K562 (cell line): Measurements from ENCODE around the gene GSDME. TPM values are rescaled to one million over a fixed set of nuclear protein-coding genes. Genes with fewer than 3 reads are reported as not detected.

ENCODE experiments used
- ATAC-seq: fragments of 200-7000 bp; cut with Tn5 transposase; 3 replicates; pipeline ENCODE4 v1.9.1; 2020; ENCODE audit warnings: moderate library complexity
- BruUV-seq: library from RNA; stranded (reverse); fragments of 400-500 nt; replicated peaks from 2 replicates; lab custom pipeline; 2021; lab: Mats Ljungman, UMichigan
- CTCF ChIA-PET: fragments of 300-600 bp; formaldehyde crosslinking; extraction: SDS; loops from one replicate; lab custom pipeline; 2021; ENCODE audit warnings: low intra/inter-chr PET ratio; lab: Yijun Ruan, JAX
- POLR2A ChIA-PET: fragments of 300-600, 350-650 bp; sonication (Branson Sonifier 250); formaldehyde crosslinking; extraction: SDS; loops from one replicate; lab custom pipeline; 2021; ENCODE audit warnings: antibody characterized with exemption, inconsistent platforms; lab: Yijun Ruan, JAX
- DNase-seq, 4 experiments: peaks; one replicate each; pipeline versions ENCODE4 v3.0.0 to v3.0.0-alpha.2; 2011 to 2018; ENCODE audit warnings: low spot score in 3 of 4, mixed read lengths in 3 of 4; ENCODE audit errors: extremely low read depth in 1 of 4
- FAIRE-seq: peaks from 2 replicates; lab custom pipeline; 2011; peaks lifted over from hg19 to GRCh38; lab: Jason Lieb, UNC
- H2AFZ ChIP-seq: 2 replicates; pipeline ENCODE4 v1.6.0; 2011; ENCODE audit warnings: low read depth, low read length, control low read depth, inconsistent platforms
- H3K27ac ChIP-seq: fragments of 200-600 bp; 3 replicates; pipeline ENCODE4 v1.8.0; 2011; ENCODE audit warnings: low read depth, mild to moderate bottlenecking, control low read depth, inconsistent platforms, low read length, moderate library complexity, mixed read lengths; ENCODE audit errors: extremely low read depth
- H3K27me3 ChIP-seq, 2 experiments: fragments of 300-600 bp in 1 of 2; 2 replicates in 1 of 2; 3 replicates in 1 of 2; pipeline versions ENCODE4 v1.6.0 to v1.8.0; 2011; ENCODE audit warnings: inconsistent platforms in 2 of 2, low read length in 2 of 2, mild to moderate bottlenecking in 1 of 2, mixed read lengths in 1 of 2, moderate library complexity in 1 of 2; ENCODE audit not compliant: control insufficient read depth in 2 of 2, insufficient read depth in 2 of 2
- H3K36me3 ChIP-seq: fragments of 300-600 bp; 3 replicates; pipeline ENCODE4 v1.8.0; 2011; ENCODE audit warnings: mild to moderate bottlenecking, low read length, inconsistent platforms; ENCODE audit not compliant: control insufficient read depth, insufficient read depth
- H3K4me1 ChIP-seq, 2 experiments: fragments of 200-600 bp in 1 of 2; replicated peaks in 1 of 2; 2 replicates in 1 of 2; 3 replicates in 1 of 2; pipeline versions ENCODE4 v1.5.1 to v1.8.0; 2011; ENCODE audit warnings: inconsistent platforms in 2 of 2, low read length in 2 of 2, mild to moderate bottlenecking in 1 of 2, mixed read lengths in 1 of 2, moderate library complexity in 1 of 2; ENCODE audit not compliant: control insufficient read depth in 2 of 2, insufficient read depth in 2 of 2
- H3K4me2 ChIP-seq: 2 replicates; pipeline ENCODE4 v1.6.1; 2011; ENCODE audit warnings: low read length, control low read depth, inconsistent platforms, mixed read lengths; ENCODE audit not compliant: insufficient read depth
- H3K4me3 ChIP-seq: fragments of 200-600 bp; sonication (generic), shearing (Covaris generic); 2 replicates; pipeline ENCODE4 v1.5.1; 2016; ENCODE audit warnings: control low read depth, inconsistent platforms
- H3K79me2 ChIP-seq: fragments of 200-600 bp; 3 replicates; pipeline ENCODE4 v1.8.0; 2011; ENCODE audit warnings: low read length, inconsistent platforms; ENCODE audit not compliant: control insufficient read depth, insufficient read depth
- H3K9ac ChIP-seq, 2 experiments: 2 replicates each; pipeline versions ENCODE4 v1.6.0 to v1.6.1; 2011; ENCODE audit warnings: low read depth in 2 of 2, low read length in 2 of 2, control low read depth in 1 of 2, inconsistent platforms in 1 of 2, mild to moderate bottlenecking in 1 of 2, mixed read lengths in 1 of 2; ENCODE audit not compliant: insufficient read depth in 1 of 2
- H3K9me1 ChIP-seq: one replicate; pipeline ENCODE4 v1.6.0; 2011; ENCODE audit warnings: inconsistent platforms, mild to moderate bottlenecking, low read length, moderate library complexity; ENCODE audit not compliant: control insufficient read depth, insufficient read depth
- H3K9me3 ChIP-seq: replicated peaks from 2 replicates; pipeline ENCODE4 v1.5.1; 2011; ENCODE audit warnings: low read depth, low read length, inconsistent platforms; ENCODE audit not compliant: control insufficient read depth, insufficient read depth
- H4K20me1 ChIP-seq: replicated peaks from 2 replicates; pipeline ENCODE4 v1.6.1; 2011; ENCODE audit warnings: low read length, inconsistent platforms, mixed read lengths; ENCODE audit not compliant: control insufficient read depth, insufficient read depth
- ESRRB ChIP-seq: fragments of 250-450 bp; sonication (Bioruptor Pico); IDR thresholded peaks from 2 replicates; pipeline ENCODE4 v1.5.0; 2020; ENCODE audit warnings: mild to moderate bottlenecking, moderate library complexity, borderline replicate concordance
- HINFP ChIP-seq: fragments of 450-650 bp; conservative IDR thresholded peaks from 2 replicates; pipeline ENCODE4 v1.6.1; 2016; ENCODE audit warnings: missing genetic modification characterization, low read depth, mild to moderate bottlenecking, control low read depth, missing compliant biosample characterization
- PRPF4 ChIP-seq: fragments of 200-400 bp; formaldehyde crosslinking; IDR thresholded peaks from one replicate; pipeline ENCODE4 v1.6.1; 2017; ENCODE audit warnings: low read length, low read depth, mild to moderate bottlenecking; ENCODE audit not compliant: insufficient read depth, poor library complexity, severe bottlenecking
- WHSC1 ChIP-seq: IDR thresholded peaks from one replicate; pipeline ENCODE4 v1.6.1; 2012; ENCODE audit warnings: low read length, control low read depth, inconsistent platforms
- ZFP30 ChIP-seq: fragments of 250-450 bp; sonication (Bioruptor Pico); IDR thresholded peaks from 2 replicates; pipeline ENCODE4 v1.8.0; 2022; ENCODE audit warnings: moderate library complexity, mild to moderate bottlenecking, inconsistent platforms, borderline replicate concordance
- WGBS: fragments of 100-300 bp; shearing (Covaris generic); methylation state at CpG from one replicate; pipeline ENCODE4 v1.1.6; 2016; ENCODE audit warnings: low coverage, mixed read lengths; ENCODE audit not compliant: insufficient coverage; ENCODE audit errors: missing lambda C conversion rate; 5-methylcytosine and 5-hydroxymethylcytosine counted together
- in situ Hi-C: fragments of 300-500 bp; cut with MboI; formaldehyde crosslinking; loops from 4 replicates; pipeline ENCODE4 v1.15.0; 2018; ENCODE audit warnings: inconsistent platforms, mixed read lengths
- intact Hi-C: fragments of 100-400 bp; cut with micrococcal nuclease; formaldehyde crosslinking; loops from 2 replicates; pipeline ENCODE4 v1.14.2; 2022
- polyA plus RNA-seq, 8 experiments: library from polyadenylated mRNA; depleted of rRNA in 4 of 8; stranded (reverse) in 5 of 8; unstranded in 3 of 8; fragments of >200 nt; fragmentation: Nextera tagmentation in 2 of 8; fragmentation: Illumina TruSeq in 1 of 8; extraction: Ambion mirVana in 2 of 8; extraction: Trizol in 1 of 8; gene quantifications; 2 replicates each; pipeline versions ENCODE4 v1.2.1 to v1.2.3, GENCODE V29; 2011 to 2014; ENCODE audit warnings: inconsistent platforms in 1 of 8, missing spikeins in 1 of 8
- total RNA-seq, 7 experiments: library from RNA; depleted of rRNA in 6 of 7; stranded (reverse); fragments of >200 nt in 6 of 7; fragmentation: Illumina TruSeq in 2 of 7; extraction: Trizol in 2 of 7; gene quantifications; 2 replicates each; pipeline versions ENCODE4 v1.2.1 to v1.2.3, GENCODE V29; 2011 to 2021; ENCODE audit warnings: low replicate concordance in 1 of 7

Gene GSDME
- total and polyA plus RNA-seq, 9 of the 15 experiments (the other 6 are each of a cell fraction or from before 2014, with no cell fraction given) = 0.37 to 1.9 (median 0.62) TPM

- H3K79me2 ChIP-seq = no peaks in the 10 kb centered on the region
- H3K9me1 ChIP-seq = no peaks in the 10 kb centered on the region
- H4K20me1 ChIP-seq = no peaks in the 10 kb centered on the region; the same call in 1 of the 2 replicates
- H3K4me2 ChIP-seq = no peak overlapping the region
- ATAC-seq = no peak
- TF ChIP-seq ESRRB (CRISPR knock-in tag) (no peak), PRPF4 (no peak), ZFP30 (CRISPR knock-in tag) (no peak), WHSC1 (no peak), HINFP (tag) (no peak)
- peaks cover 0 to 6% of the 10 kb centered on the region in 2 experiments; a peak in 3 of 5 replicates for H3K4me1 ChIP-seq
- intact Hi-C loops = no loop called here
- ChIA-PET CTCF (no interaction called here), POLR2A (interaction anchor here (0.7 kb wide), 1 partner anchor 497 kb away, joined by 3 read pairs; no protein-coding TSS in a partner anchor)
- peaks cover 0 to 13% of the 10 kb centered on the region in 2 experiments; a peak in 3 of 5 replicates for H3K27me3 ChIP-seq
- no peak overlapping the region for H3K9ac ChIP-seq
- no peak overlapping the region for H2AFZ ChIP-seq
- no peaks in the 10 kb centered on the region for H3K36me3 ChIP-seq
- H3K4me3 ChIP-seq = no peak overlapping the region
- no peak for FAIRE-seq
- H3K27ac ChIP-seq = no peak overlapping the region
- H3K9me3 ChIP-seq = no peaks in the 10 kb centered on the region
- DNase-seq = no peak
- no TSS peak for BruUV-seq
- 10% methylated on average over 5 of the region's 5 CpGs for WGBS
- in situ Hi-C loops = no loop called here
Observed at GRCh38 chr7:24718431-24718831, 38.8 kb downstream of the GSDME start.
